GM06990 (cell line): ENCODE results near the gene SDK1.

Experiments
- DNase-seq: peaks from one replicate; pipeline ENCODE4 v3.0.0-alpha.2; 2011; ENCODE audit not compliant: insufficient read length; ENCODE audit errors: extremely low read depth
- H3K27me3 ChIP-seq: replicated peaks from 2 replicates; pipeline ENCODE4 v1.6.0; 2011; ENCODE audit warnings: low read length; ENCODE audit not compliant: control insufficient read depth, insufficient read depth
- H3K36me3 ChIP-seq: 2 replicates; pipeline ENCODE4 v1.5.1; 2011; ENCODE audit warnings: low read length; ENCODE audit not compliant: control insufficient read depth, insufficient read depth
- H3K4me3 ChIP-seq: replicated peaks from 2 replicates; pipeline ENCODE4 v1.5.1; 2011; ENCODE audit warnings: low read depth, mild to moderate bottlenecking, control low read depth, low read length
- TF ChIP-seq, protein P1 (sequence below): IDR thresholded peaks from 2 replicates; pipeline ENCODE4 v1.5.1; 2011; ENCODE audit warnings: low read length, control low read depth, mild to moderate bottlenecking, inconsistent platforms; ENCODE audit not compliant: insufficient read depth, poor library complexity, severe bottlenecking

Gene SDK1

DNA sequence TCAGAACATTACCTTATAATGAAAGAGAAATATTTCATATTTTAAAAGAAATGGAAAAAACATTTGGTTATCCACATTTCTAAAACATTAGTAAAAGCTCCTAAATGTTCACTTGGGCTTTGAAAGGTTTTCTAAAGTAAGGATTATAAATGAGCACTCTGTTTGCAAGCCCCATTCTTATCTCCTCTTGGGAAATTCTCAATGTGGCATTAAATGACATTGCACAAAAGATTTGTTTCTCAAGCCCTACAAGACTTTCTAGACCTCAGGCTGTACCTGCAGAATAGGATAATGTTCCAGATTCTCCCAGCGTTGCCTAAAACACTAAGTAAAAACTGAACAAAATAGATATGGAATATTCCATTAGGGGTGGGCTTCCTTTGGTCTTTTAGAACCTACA is 723.1 kb downstream of the SDK1 start:
- DNase-seq = no peak
- Histone ChIP-seq H3K27me3 (no peaks in the 10 kb centered on the region), H3K4me3 (no peak overlapping the region), H3K36me3 (no peaks in the 10 kb centered on the region)
- TF ChIP-seq, protein P1, sequence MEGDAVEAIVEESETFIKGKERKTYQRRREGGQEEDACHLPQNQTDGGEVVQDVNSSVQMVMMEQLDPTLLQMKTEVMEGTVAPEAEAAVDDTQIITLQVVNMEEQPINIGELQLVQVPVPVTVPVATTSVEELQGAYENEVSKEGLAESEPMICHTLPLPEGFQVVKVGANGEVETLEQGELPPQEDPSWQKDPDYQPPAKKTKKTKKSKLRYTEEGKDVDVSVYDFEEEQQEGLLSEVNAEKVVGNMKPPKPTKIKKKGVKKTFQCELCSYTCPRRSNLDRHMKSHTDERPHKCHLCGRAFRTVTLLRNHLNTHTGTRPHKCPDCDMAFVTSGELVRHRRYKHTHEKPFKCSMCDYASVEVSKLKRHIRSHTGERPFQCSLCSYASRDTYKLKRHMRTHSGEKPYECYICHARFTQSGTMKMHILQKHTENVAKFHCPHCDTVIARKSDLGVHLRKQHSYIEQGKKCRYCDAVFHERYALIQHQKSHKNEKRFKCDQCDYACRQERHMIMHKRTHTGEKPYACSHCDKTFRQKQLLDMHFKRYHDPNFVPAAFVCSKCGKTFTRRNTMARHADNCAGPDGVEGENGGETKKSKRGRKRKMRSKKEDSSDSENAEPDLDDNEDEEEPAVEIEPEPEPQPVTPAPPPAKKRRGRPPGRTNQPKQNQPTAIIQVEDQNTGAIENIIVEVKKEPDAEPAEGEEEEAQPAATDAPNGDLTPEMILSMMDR = no peak

DNA sequence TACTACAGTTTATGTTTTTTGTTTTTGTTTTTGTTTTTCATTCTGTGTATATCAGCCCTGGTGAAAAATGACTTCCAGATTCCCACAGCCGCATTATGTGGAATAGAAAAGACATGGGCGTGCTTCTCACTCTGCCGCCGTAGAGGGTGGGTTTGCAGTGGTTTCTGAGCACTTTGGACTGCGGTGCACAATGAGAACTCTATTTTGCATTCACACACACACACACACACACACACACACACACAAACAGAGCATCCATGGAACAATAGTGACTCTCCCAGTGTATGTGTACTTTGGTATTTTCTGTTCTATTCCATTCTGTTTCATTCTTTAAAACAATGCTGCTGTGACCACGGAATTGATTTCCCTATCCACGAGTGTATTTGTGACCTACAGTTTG is 723.8 kb downstream of the SDK1 start:
- H3K27me3 ChIP-seq = no peaks in the 10 kb centered on the region
- TF ChIP-seq, protein P1 = no peak

DNA sequence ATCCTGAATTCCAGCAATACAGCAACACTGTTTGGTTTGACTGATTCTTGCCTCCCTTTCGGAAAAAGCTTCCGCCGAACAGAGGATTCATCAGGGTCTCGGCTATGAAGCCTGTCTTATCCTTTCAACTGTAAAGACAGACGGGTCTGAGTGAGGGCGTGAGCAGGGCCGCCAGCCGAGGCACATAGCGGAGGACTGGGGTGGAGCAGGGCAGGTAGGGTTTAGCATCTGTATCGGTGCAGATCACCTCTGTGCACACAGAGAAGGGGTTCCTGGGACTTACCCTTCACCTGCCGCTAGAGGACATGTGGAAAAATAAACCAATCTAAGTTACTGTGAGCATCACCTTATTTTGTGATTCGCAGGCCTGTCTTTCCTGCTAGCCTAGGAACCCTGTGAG is 724.2 kb downstream of the SDK1 start:
- no peaks in the 10 kb centered on the region for H3K36me3 ChIP-seq
- TF ChIP-seq, protein P1 = no peak
- DNase-seq = no peak
- H3K4me3 ChIP-seq = no peak overlapping the region
- no peaks in the 10 kb centered on the region for H3K27me3 ChIP-seq

More for the DNA sequence above, 723.8 kb downstream of the SDK1 start:
- H3K4me3 ChIP-seq = no peak overlapping the region
- H3K36me3 ChIP-seq = no peaks in the 10 kb centered on the region
- DNase-seq = no peak

DNA sequence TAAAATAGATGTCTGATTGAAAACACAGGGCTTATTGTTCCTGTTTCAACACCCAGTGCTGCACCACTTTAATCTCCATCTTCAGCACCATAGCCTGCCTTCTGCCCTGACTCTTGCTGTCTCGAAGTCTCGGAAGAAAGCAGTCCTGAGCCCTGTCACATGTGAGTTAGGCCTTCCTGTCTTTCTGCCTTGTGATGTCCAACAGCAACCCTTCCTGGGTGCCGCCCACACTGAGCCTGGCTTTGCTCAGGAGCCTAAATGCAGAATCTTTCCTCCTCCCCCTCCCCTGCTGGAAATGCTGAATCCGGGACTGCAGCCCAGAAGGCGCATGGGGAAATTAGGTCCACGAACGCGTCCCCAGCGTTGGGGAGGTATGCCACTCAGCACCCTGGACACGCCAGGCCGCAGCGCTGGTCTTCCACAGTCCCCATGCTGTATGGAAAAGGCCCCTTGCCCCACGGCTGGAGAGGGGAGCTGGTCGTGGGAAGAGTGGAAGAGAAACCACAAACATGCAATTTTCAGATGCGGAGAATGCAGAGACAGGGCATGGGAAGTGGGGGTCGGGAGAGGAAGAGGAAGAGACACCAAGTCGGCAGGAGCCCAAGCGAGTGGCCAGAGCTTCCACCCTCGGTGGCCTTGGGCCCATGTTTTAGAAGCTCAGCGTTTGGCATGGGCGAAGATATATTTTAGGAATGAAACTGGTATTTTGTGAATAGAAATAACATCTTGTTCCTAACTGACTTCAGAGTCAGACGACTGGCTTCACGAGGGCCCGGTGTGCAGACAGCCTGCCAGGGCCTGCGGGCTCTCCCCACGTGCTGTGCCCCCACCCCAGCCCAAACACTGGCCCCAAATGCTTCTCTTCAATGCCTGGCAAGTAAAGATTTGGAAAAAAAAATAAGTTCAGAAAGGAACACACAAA is 724.9 kb downstream of the SDK1 start:
- Histone ChIP-seq H3K4me3 (no peak overlapping the region), H3K36me3 (no peaks in the 10 kb centered on the region), H3K27me3 (no peaks in the 10 kb centered on the region)
- DNase-seq = no peak
- TF ChIP-seq, protein P1 = no peak

DNA sequence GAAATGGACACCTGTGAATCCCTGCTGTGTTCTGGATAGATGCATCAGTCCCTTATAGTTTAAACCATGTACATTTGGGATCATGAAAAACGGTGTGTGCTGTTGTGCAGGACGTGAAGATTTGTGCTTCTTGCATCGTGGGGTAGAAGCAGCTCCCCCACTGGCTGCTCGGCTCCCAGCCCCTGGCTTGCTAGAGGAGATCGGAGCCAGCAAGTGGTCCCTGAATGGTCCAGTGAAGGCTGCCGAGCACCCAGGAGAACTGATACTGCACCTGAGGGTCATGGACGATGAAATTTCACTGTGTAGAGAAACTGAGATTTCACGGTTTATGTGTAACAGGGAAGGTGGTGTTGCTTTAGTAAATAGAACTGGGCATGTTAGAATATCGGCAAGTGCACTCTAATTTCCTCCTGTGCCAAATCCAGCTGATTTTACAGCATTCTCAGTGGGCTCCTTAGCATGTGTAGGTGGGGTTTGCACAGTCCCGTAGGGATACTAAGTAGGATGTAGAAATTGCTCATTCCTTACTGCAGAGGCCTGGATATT is 726.0 kb downstream of the SDK1 start:
- TF ChIP-seq, protein P1 = no peak
- H3K27me3 ChIP-seq = no peaks in the 10 kb centered on the region
- DNase-seq = no peak
- H3K4me3 ChIP-seq = no peak overlapping the region
- H3K36me3 ChIP-seq = no peaks in the 10 kb centered on the region

DNA sequence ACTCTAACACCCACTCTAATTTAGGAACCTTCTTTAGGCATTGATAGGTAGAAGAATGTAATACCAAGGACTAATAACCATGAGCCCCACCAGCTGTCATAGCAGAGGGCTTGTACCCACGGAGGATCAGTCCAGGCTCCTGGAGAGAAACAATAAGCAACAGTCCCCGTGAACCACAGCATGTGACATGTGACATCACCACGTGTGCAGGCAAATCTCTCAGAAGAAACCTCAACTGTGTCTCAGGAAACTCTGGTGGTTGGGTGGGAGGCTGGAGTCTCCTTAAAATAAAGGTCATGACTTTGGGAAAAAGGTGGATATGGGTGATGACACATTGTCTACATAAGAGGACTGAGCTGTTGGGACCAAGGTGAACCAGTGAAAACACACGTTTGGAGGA is 727.2 kb downstream of the SDK1 start:
- H3K4me3 ChIP-seq = no peak overlapping the region
- TF ChIP-seq, protein P1 = no peak
- no peaks in the 10 kb centered on the region for H3K27me3 ChIP-seq
- H3K36me3 ChIP-seq = no peaks in the 10 kb centered on the region
- DNase-seq = no peak
